GM12891 (cell line): Measurements from ENCODE around the gene CARD6.

Experiments
- POLR2A ChIP-seq: IDR thresholded peaks from 2 replicates; pipeline ENCODE4 v1.6.1; 2011; ENCODE audit warnings: low read depth, low read length, control low read depth
- POLR2AphosphoS5 ChIP-seq: IDR thresholded peaks from 2 replicates; pipeline ENCODE4 v1.6.1; 2011; ENCODE audit warnings: low read depth, low read length, control low read depth

GRCh38 chr5:40847525-40847924 is 6.4 kb downstream of the CARD6 start:
- no peak for TF ChIP-seq POLR2AphosphoS5
- TF ChIP-seq POLR2A: no peak
